SH-SY5Y (cell line): ENCODE results near the gene CACNA1F.

Experiments
- GATA2 ChIP-seq: IDR thresholded peaks from 2 replicates; pipeline ENCODE4 v1.6.1; 2011; ENCODE audit warnings: mild to moderate bottlenecking, low read depth, low read length
- GATA3 ChIP-seq: IDR thresholded peaks from 2 replicates; pipeline ENCODE4 v1.6.1; 2011; ENCODE audit warnings: low read depth, mild to moderate bottlenecking, low read length, moderate library complexity

DNA sequence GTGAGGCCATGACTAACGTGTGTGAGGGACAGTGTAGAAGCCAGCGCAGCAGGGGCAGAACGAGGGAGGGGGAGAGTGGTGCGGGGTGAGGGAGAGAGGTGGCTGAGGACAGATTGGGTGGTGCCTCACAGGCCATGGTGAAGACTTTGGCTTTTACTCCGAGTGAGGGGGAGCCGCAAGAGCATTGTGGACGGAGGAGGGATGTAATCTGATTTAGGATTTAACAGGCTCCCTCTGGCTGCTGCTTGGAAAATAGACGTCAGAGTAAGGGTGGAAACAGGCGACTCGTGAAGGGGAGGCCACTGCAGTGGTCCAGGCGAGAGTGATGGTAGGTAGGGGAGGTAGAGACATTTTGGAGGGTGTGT lies 49.5 kb upstream of the CACNA1F start:
- TF ChIP-seq GATA2 (0 out of 2 replicates have a peak, but pooled peaks have one; percentile 31), GATA3 (no peak)
